ENCODE data around the gene APLP1.
"Not testable (repeated sequence)": the region's sequence is repeated elsewhere in the genome, so short reads cannot be mapped to it uniquely, and the experiment has no call there.

Gene APLP1

DNA sequence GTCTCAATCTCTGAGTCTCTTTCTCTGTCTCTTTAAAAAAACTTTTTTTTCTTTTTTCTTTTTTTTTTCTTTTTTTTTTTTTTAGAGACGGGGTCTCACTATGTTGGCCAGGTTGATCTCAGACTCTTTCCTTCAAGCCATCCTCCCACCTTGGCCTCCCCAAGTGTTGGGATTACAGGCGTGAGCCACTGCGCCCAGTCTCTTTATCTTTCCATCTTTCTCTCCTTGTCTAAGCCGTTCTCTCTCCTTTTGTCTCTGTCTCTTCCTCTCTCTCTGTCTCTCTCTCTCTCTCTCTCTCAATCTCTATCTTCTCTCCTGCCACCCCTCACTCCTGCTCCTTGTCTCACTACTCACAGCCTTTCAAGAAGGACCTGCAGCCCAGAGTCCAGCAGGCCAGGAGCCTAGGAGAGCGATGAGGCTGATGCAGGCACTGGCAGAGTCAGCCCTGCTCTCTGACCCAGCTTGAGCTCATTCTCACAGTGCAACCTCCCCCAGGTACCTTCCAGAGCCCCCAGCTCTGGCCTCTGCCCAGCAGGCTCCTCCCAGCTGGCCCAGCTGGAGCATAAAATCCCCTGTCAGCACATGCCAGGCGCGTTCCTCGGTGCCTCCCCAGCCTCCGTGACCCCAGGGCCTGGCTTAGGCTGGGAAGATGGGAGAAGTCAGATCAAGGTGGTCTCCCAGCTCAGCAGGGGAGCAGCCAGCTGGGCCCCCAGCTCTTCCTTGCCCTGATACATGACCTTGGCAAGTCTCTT, 16.2 kb upstream of the APLP1 start, which contains the start of gene NPHS1:
Gene NPHS1, minus strand, starts transcription at position 476 of the 752 bp plus-strand sequence. CDS start 667 bp downstream, outside the sequence.
- in situ Hi-C loops (cut with MboI; ENCODE audit: low sequenced_read_pairs), result no loop called here

DNA sequence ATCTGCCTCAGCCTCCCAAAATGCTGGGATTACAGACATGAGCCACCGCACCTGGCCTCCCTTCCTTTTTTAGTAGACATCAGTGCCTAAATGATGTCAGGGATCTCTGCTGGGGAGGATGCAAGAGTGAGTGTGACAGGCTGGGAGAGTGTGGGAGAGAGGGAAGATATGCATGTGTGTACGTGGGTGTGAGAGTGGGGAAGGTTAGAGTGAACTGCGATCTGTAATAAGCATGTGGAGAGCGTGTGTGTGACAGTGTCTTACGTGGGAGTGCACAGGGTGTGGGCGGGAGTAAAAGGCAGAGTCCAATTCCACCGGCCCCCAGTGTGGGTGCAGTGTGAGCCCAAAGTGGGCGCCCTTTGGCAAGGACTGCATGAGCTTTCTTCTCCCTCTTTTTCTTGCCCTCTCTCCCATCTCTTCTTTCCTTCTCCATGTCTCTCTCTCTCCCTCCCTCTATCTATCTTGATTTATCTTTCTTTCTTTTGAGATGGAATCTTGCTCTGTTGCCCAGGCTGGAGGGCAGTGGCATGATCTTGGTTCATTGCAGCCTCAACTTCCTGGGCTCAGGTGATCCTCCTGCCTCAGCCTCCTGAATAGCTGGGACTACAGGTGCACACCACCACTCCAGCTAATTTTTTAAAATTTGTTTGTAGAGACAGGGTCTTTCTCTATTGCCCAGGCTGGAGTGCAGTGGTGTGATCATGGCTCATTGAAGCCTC, 15.2 kb upstream of the APLP1 start:
- in situ Hi-C loops (cut with MboI; ENCODE audit: low sequenced_read_pairs), result no loop called here

DNA sequence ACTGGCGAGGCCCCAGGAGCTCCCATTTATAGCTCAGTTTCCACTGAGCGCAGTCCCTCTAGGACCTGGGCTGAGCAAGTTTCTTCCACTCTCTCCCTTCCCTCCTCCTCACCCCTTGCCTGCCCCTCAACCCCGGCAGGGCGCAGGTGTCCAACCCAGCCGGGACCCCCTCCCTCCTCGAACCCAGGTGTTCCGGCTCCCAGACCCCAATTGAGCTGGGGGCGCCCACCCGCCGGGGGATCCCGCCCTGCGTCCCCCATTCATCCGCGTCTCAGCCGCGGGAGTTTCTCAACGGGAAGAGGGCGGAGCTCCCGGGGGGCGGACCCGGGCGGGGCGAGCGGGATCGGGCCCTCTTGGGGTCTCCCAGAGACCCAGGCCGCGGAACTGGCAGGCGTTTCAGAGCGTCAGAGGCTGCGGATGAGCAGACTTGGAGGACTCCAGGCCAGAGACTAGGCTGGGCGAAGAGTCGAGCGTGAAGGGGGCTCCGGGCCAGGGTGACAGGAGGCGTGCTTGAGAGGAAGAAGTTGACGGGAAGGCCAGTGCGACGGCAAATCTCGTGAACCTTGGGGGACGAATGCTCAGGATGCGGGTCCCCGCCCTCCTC, 11.7 kb upstream of the APLP1 start, which contains the start of gene KIRREL2:
Gene KIRREL2, plus strand, starts transcription at position 366 of the 604 bp plus-strand sequence. Its CDS starts 209 bp downstream, at position 575.
- in situ Hi-C loops (cut with MboI; ENCODE audit: low sequenced_read_pairs), result no loop called here

DNA sequence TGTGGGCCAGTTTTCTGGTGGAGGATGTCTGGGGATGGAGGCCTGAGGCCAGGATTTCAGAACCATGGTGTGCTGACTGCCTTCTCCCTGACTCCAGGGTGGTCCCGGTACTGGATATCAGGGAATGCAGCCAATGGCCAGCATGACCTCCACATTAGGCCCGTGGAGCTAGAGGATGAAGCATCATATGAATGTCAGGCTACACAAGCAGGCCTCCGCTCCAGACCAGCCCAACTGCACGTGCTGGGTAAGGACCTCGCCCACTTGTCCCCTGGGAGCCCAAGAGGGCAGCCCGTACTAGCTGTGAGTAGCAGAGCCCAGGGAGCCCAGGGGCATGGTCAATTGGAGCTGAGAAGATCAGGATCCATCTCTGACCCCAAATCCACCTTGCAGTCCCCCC, 10.1 kb upstream of the APLP1 start:
- in situ Hi-C loops (cut with MboI; ENCODE audit: low sequenced_read_pairs), result no loop called here

DNA sequence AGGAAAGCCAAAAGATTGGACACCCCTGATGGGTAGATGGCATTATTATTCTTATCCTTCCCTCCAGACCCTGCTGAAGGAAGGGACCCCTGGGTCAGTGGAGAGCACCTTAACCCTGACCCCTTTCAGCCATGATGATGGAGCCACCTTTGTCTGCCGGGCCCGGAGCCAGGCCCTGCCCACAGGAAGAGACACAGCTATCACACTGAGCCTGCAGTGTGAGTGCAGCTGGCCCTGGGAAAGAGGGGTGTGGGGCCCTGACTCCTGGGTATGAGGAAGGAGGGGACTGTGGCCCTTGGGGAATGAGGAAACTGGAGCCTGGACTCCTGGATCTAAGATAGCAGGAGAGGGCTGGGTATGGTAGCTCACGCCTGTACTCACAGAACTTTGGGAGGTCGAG, 9.0 kb upstream of the APLP1 start:
- in situ Hi-C loops (cut with MboI; ENCODE audit: low sequenced_read_pairs), result no loop called here

DNA sequence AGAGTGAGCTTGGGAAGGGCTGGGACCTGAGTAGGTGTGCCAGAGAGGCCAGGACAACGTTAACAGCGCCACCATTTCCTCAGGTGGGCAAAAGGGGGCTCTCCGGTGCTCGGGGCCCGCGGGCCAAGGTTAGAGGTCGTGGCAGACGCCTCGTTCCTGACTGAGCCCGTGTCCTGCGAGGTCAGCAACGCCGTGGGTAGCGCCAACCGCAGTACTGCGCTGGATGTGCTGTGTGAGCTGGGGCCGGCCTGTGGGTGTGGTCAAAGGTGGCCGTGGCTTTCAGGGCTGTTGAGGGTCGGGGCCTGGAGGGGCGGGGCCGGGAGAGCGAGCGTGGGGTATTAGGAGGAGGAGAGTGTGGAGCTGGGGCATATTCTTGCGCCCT, 7.9 kb upstream of the APLP1 start:
- in situ Hi-C loops (cut with MboI; ENCODE audit: low sequenced_read_pairs), result no loop called here

DNA sequence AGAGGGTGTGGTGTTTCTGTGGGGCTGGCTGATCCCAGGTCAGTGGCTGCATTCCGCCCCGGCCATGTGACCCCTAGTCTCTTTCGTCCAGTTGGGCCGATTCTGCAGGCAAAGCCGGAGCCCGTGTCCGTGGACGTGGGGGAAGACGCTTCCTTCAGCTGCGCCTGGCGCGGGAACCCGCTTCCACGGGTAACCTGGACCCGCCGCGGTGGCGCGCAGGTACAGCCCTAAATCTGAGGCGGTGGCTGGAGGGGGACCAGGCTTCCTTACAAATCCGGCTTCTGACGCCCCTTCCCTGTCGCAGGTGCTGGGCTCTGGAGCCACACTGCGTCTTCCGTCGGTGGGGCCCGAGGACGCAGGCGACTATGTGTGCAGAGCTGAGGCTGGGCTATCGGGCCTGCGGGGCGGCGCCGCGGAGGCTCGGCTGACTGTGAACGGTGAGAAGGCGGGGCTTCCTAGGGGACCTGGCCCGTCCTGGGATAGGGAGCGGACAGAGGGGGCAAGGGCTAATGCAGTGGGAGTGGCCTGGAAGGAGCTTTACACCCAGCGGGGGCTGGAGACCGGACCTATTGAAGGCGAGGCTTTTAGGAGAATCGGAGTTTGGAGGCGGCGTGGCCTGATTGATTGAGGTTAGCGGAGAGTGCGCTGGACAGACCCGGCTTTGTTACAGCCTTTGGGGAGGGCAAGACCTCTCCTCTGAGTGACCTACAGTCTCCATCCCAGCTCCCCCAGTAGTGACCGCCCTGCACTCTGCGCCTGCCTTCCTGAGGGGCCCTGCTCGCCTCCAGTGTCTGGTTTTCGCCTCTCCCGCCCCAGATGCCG, 7.3 kb upstream of the APLP1 start:
- in situ Hi-C loops (cut with MboI; ENCODE audit: low sequenced_read_pairs), result no loop called here

DNA sequence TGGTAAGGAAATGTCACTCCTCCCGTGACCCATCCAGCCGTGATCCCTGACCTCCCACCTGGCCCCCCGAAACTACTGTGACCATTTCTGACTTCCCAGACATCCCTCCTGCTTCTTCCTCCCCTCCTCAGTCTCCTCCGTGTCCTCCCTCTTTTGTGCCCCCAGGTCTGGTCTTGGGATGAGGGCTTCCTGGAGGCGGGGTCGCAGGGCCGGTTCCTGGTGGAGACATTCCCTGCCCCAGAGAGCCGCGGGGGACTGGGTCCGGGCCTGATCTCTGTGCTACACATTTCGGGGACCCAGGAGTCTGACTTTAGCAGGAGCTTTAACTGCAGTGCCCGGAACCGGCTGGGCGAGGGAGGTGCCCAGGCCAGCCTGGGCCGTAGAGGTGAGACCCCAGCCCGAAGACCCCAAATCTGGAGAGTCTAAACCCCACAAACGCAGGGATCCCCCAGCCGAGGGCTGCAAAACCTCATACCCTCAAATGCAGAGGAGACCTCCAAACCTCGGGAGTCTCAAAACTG, 6.7 kb upstream of the APLP1 start:
- in situ Hi-C loops (cut with MboI; ENCODE audit: low sequenced_read_pairs), result no loop called here

DNA sequence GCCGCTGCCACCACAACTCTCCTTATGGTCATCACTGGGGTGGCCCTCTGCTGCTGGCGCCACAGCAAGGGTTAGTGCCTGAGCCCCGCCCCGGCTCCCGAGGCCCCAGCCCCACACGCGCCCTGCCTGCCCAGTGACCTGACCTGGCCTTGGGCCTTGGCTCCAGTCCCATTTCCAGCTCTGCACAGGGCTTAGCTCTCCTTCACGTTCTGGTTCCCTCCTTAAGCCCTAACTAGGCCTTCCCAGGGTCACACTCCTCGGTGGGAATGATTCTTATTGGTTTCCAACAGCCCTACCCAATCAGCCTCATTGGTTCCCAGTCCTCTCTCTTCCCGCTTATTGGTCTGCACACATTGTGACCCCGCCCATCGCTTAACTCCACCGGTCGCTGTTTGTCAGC, 5.8 kb upstream of the APLP1 start:
- in situ Hi-C loops (cut with MboI; ENCODE audit: low sequenced_read_pairs), result no loop called here

DNA sequence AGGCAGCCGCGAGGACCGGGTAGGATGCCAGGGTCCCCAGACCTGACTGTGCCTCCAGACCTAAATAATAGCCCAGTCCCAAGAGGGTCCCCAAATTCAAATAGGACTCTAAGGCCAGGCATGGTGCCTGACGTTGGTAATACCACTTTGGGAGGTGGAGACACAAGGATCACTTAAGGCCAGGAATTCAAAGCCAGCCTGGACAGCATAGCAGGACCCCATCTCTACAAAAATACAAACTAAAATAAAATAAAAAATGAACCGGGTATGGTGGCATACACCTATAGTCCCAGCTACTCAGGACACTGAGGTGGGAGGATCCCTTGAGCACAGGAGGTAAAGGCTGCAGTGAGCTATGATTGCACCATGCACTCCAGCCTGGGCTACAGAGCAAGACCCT, 5.4 kb upstream of the APLP1 start:
- in situ Hi-C loops (cut with MboI; ENCODE audit: low sequenced_read_pairs), result no loop called here

DNA sequence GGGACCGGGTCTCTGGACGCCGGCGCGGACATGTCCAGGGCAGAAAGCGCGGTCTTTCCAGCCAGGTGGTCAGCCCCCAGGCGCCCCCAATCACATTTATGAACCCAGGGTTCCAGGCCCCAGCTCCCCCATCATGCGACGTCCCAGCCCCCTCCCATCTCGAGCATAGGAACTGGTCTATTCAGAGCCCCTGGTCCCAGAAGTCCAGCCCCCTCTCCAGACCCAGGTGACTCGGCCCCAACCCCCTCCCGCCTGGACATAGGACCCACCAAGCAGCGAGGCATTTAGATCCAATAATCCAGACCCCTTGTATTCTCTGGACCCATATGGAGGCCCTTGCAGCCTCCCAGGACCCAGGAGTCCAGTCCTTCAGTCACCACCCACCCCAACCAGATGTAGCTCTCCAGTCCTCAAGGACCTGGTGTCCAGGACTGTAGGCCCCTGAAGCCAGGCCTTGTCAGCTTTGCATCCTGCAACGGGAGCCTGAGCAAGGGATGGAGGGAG, 501 bp downstream of the APLP1 start:
- in situ Hi-C loops (cut with MboI; ENCODE audit: low sequenced_read_pairs), result no loop called here

DNA sequence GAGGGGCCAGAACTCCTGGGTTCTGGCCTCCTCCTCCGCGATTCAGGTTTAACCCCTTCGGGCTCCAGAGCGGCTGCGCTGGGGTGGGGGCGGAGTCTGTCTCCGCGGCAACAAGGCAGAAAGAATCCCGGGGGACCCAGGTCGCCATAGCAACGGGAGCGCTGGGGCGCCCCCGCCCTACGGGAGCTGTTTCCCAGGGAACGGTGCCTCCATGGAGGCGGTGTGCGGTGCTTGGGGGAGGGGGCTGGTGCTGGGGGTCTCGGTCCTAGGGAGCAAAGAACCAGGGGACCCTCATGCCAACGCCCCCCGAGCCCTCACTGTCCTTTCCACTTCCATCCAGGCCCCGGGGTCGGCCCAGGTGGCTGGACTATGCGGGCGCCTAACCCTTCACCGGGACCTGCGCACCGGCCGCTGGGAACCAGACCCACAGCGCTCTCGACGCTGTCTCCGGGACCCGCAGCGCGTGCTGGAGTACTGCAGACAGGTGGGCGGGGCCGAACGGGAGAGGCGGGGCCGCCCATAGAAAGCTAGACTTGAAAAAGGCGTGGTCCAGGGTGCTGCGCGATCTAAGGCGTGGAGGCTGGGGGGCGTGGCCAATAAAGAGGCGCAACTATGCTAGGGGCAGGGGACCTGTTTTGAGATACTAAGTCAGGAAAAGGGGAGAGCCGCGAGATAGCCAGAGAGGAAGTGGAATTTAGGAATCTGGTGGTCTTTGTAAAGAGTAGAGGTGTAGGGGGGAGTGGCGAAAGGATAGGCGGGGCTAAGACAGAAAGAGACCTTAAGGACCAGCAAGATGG, 1.2 kb downstream of the APLP1 start:
- in situ Hi-C loops (cut with MboI; ENCODE audit: low sequenced_read_pairs), result no loop called here

DNA sequence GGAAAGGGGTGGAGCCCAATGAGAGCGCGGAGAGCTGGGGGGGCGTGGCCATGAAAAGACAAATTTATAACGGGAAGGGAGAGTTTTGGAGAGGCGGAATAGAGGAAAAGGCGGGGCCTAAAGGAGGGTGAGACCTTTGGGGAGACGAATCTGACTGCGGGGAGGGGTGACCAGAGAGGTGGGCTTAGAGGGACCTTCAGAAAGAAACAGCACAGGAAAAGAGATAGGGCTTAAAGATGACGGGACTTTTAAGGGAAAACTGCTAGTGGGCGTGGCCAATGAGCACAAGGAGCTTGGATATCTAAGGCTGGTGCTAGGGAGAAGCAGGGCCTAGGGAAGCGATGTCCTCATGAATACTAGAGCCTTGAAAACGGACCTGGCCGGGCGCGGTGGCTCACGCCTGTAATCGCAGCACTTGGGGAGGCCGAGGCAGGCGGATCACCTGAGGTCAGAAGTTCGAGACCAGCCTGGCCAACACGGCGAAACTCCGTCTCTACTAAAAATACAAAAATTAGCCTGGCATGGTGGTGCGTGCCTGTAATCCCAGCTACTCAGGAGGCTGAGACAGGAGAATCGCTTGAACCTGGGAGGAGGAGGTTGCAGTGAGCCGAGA, 1.9 kb downstream of the APLP1 start:
- in situ Hi-C loops (cut with MboI; ENCODE audit: low sequenced_read_pairs), result not testable (repeated sequence)

DNA sequence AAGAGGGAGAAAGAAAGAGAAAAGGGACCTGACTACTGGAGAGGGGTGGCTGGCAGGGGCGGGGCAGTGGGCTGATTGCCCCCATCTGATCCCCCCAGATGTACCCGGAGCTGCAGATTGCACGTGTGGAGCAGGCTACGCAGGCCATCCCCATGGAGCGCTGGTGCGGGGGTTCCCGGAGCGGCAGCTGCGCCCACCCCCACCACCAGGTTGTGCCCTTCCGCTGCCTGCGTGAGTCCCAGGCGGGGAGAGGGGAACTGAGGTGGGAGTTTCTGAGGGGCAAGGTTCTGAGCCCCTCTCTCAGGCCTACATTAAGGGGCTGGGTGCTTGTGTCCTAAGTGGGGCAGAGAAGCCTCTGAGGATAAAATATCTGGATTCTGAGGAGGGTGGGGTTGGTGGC, 2.4 kb downstream of the APLP1 start:
- in situ Hi-C loops (cut with MboI; ENCODE audit: low sequenced_read_pairs), result no loop called here

DNA sequence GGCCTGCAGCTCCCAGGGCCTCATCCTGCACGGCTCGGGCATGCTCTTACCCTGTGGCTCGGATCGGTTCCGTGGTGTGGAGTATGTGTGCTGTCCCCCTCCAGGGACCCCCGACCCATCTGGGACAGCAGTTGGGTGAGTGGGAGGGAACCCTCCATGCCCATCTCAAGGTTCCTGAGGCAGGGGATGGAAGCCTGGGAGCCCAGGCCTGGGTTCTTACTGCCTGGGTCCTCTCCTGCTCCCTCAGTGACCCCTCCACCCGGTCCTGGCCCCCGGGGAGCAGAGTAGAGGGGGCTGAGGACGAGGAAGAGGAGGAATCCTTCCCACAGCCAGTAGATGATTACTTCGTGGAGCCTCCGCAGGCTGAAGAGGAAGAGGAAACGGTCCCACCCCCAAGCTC, 3.2 kb downstream of the APLP1 start:
- in situ Hi-C loops (cut with MboI; ENCODE audit: low sequenced_read_pairs), result no loop called here

DNA sequence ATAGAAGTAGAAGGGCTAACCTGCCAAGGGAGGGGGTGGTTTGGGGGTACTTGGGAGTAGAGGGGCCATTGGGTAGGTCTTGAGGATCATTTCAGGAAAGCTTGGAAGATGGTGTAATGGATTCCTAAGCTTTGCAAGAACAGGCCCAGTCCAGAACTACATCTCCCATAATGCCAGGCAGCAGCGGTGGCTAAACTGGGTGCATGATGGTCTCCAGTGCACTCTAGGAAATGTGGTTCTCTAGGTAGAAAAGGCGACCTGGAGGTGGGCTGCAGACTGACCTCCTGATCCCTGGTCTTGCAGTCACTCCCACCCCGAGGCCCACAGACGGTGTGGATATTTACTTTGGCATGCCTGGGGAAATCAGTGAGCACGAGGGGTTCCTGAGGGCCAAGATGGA, 3.8 kb downstream of the APLP1 start:
- in situ Hi-C loops (cut with MboI; ENCODE audit: low sequenced_read_pairs), result no loop called here

DNA sequence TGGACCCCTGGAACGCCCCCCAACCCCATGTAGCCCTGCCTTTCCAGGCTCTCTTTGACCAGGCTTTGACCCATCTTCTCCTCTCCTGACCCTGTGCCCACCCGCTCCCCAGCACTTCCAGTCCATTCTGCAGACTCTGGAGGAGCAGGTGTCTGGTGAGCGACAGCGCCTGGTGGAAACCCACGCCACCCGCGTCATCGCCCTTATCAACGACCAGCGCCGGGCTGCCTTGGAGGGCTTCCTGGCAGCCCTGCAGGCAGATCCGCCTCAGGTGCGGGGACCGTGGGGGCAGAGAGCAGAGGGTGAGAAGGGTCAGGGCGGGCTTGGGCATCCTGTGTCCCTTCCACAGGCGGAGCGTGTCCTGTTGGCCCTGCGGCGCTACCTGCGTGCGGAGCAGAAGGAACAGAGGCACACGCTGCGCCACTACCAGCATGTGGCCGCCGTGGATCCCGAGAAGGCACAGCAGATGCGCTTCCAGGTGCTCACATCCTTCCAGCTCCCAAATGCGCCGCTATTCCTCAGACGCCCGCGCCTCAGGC, 6.1 kb downstream of the APLP1 start:
- in situ Hi-C loops (cut with MboI; ENCODE audit: low sequenced_read_pairs), result no loop called here

DNA sequence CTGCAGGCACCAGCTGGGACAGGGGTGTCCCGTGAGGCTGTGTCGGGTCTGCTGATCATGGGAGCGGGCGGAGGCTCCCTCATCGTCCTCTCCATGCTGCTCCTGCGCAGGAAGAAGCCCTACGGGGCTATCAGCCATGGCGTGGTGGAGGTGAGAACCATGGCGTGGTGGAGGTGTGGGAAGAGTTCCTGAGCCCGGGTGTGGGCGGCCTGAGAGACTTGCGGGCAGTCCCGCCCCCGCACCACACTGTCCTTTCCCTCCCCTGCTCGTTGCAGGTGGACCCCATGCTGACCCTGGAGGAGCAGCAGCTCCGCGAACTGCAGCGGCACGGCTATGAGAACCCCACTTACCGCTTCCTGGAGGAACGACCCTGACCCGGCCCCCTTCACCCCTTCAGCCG, 10.7 kb downstream of the APLP1 start:
- in situ Hi-C loops (cut with MboI; ENCODE audit: low sequenced_read_pairs), result loop anchor here (5.0 kb wide), 1 partner anchor 53 kb away; no protein-coding TSS in a partner anchor

DNA sequence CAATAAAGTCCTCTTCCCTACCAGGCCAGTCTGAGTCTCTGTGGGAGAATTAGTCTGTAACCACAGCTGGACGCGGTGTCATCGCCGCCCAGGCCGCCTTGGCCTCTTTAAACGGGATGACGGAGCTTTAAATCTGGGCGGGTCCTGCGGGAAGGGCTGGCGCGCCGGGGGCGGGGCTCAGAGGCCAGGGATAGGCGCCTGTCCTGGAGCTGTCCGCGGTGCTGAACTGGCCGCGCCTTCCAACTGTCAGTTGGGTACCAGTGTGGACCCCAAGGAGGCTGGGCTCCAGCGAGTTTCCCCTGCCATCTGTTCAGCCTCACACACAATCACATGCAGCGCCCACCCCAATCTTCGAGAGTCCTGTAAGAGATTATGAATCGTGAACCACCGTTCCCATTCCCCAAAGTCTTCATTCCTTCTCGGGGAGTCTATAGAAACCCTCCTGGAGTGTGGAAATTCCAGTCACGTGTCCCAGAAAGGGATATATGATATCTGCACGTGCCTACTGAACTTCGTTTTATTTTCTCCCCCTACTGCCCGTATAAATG, 11.5 kb downstream of the APLP1 start:
- in situ Hi-C loops (cut with MboI; ENCODE audit: low sequenced_read_pairs), result loop anchor here (5.0 kb wide), 1 partner anchor 52 kb away; no protein-coding TSS in a partner anchor

Measured in HL-60/S4 (cell line).